Astrocyte (in vitro differentiated cells and primary cell): ENCODE measurements around the gene ANO8. TPM values are rescaled to one million over a fixed set of nuclear protein-coding genes. Genes with fewer than 3 reads are reported as not detected.

Experiments
- DNase-seq: peaks from one replicate; pipeline ENCODE4 v3.0.0-alpha.2; 2010; ENCODE audit warnings: low read depth
- FAIRE-seq: peaks from 2 replicates; lab custom pipeline; 2011; peaks lifted over from hg19 to GRCh38; lab: Jason Lieb, UNC
- H2AFZ ChIP-seq: 2 replicates; pipeline ENCODE4 v1.6.0; 2012; ENCODE audit warnings: low read depth, low read length, inconsistent platforms
- H3K27ac ChIP-seq: 2 replicates; pipeline ENCODE4 v1.5.1; 2011; ENCODE audit warnings: low read depth, low read length, inconsistent platforms
- H3K27me3 ChIP-seq: 2 replicates; pipeline ENCODE4 v1.6.0; 2011; ENCODE audit warnings: low read length, inconsistent platforms; ENCODE audit not compliant: insufficient read depth
- H3K36me3 ChIP-seq: 2 replicates; pipeline ENCODE4 v1.5.1; 2011; ENCODE audit warnings: low read length, inconsistent platforms; ENCODE audit not compliant: insufficient read depth
- H3K4me1 ChIP-seq: 2 replicates; pipeline ENCODE4 v1.5.1; 2011; ENCODE audit warnings: low read length, inconsistent platforms; ENCODE audit not compliant: insufficient read depth
- H3K4me2 ChIP-seq: 2 replicates; pipeline ENCODE4 v1.6.0; 2012; ENCODE audit warnings: low read length, inconsistent platforms
- H3K4me3 ChIP-seq: 2 replicates; pipeline ENCODE4 v1.5.1; 2011; ENCODE audit warnings: low read depth, mild to moderate bottlenecking, low read length, inconsistent platforms; ENCODE audit not compliant: insufficient read depth
- H3K79me2 ChIP-seq: 2 replicates; pipeline ENCODE4 v1.6.0; 2012; ENCODE audit warnings: mild to moderate bottlenecking, low read length, inconsistent platforms; ENCODE audit not compliant: insufficient read depth
- H3K9ac ChIP-seq: 2 replicates; pipeline ENCODE4 v1.6.0; 2012; ENCODE audit warnings: mild to moderate bottlenecking, low read length, inconsistent platforms
- H3K9me3 ChIP-seq: 2 replicates; pipeline ENCODE4 v1.5.1; 2012; ENCODE audit warnings: low read depth, mild to moderate bottlenecking, low read length, inconsistent platforms; ENCODE audit not compliant: insufficient read depth
- H4K20me1 ChIP-seq: 2 replicates; pipeline ENCODE4 v1.6.0; 2012; ENCODE audit warnings: low read length, inconsistent platforms; ENCODE audit not compliant: insufficient read depth
- H3K27ac Mint-ChIP-seq: one replicate; pipeline ENCODE4 v1.8.0; 2021; ENCODE audit warnings: mild to moderate bottlenecking, mixed read lengths; ENCODE audit not compliant: unreplicated experiment
- H3K27me3 Mint-ChIP-seq: one replicate; pipeline ENCODE4 v1.8.0; 2021; ENCODE audit warnings: low read depth, mixed read lengths; ENCODE audit not compliant: unreplicated experiment
- H3K36me3 Mint-ChIP-seq: one replicate; pipeline ENCODE4 v1.8.0; 2021; ENCODE audit warnings: low read depth, mixed read lengths; ENCODE audit not compliant: unreplicated experiment
- H3K4me1 Mint-ChIP-seq: one replicate; pipeline ENCODE4 v1.8.0; 2021; ENCODE audit warnings: low read depth, mixed read lengths; ENCODE audit not compliant: unreplicated experiment
- H3K4me3 Mint-ChIP-seq: one replicate; pipeline ENCODE4 v1.8.0; 2021; ENCODE audit warnings: mild to moderate bottlenecking, moderate library complexity, mixed read lengths; ENCODE audit not compliant: unreplicated experiment
- H3K9me3 Mint-ChIP-seq: one replicate; pipeline ENCODE4 v1.8.0; 2021; ENCODE audit warnings: mild to moderate bottlenecking, mixed read lengths; ENCODE audit not compliant: unreplicated experiment
- CTCF ChIP-seq: IDR thresholded peaks from 2 replicates; pipeline ENCODE4 v1.5.1; 2011; ENCODE audit warnings: low read depth, mild to moderate bottlenecking, inconsistent platforms, low read length, moderate library complexity; ENCODE audit not compliant: insufficient read depth
- EZH2 ChIP-seq: IDR thresholded peaks from 2 replicates; pipeline ENCODE4 v1.6.1; 2012; ENCODE audit warnings: mild to moderate bottlenecking, low read length, inconsistent platforms; ENCODE audit not compliant: insufficient read depth
- total RNA-seq: library from RNA; stranded (reverse); gene quantifications from 2 replicates; pipeline ENCODE4 v1.2.1, GENCODE V29; 2021

Gene ANO8
- total RNA-seq, 1 donor from 2014 or later = 8.1 TPM

GRCh38 chr19:17281391-17282304 lies 53.0 kb downstream of the ANO8 start, which contains the start of gene ANKLE1:
Gene ANKLE1, plus strand, starts transcription at chr19:17281901. Its CDS starts 20 bp downstream, at chr19:17281921.
- Mint-ChIP-seq H3K36me3 (peaks cover 8% of the 10 kb centered on the region), H3K27ac (no peak within 1 kb of the TSS), H3K9me3 (no peaks in the 10 kb centered on the region), H3K4me1 (no peaks in the 10 kb centered on the region), H3K27me3 (peaks cover 3% of the 10 kb centered on the region), H3K4me3 (peak within 1 kb of the TSS; percentile 64)
- FAIRE-seq (no peak), DNase-seq (no peak)
- H3K36me3 ChIP-seq = peaks cover 2% of the 10 kb centered on the region
- H3K4me2 ChIP-seq = peak within 1 kb of the TSS; percentile 82
- H3K79me2 ChIP-seq = no peaks in the 10 kb centered on the region
- H4K20me1 ChIP-seq = no peaks in the 10 kb centered on the region
- H3K27ac ChIP-seq = no peak within 1 kb of the TSS
- H3K27me3 ChIP-seq = no peaks in the 10 kb centered on the region
- no peaks in the 10 kb centered on the region for H3K4me1 ChIP-seq
- TF ChIP-seq EZH2 = peak; percentile 66
- TF ChIP-seq CTCF = no peak
- no peaks in the 10 kb centered on the region for H3K9me3 ChIP-seq
- H2AFZ ChIP-seq = peak within 1 kb of the TSS; percentile 74
- H3K4me3 ChIP-seq = peak within 1 kb of the TSS; percentile 14
- H3K9ac ChIP-seq = peak within 1 kb of the TSS; percentile 23

GRCh38 chr19:17279436-17279835 lies 55.2 kb downstream of the ANO8 start:
- no peak overlapping the region for H3K9ac ChIP-seq
- H3K36me3 Mint-ChIP-seq = peaks cover 17% of the 10 kb centered on the region

More at GRCh38 chr19:17279436-17279835, 55.2 kb downstream of the ANO8 start:
- H3K9me3 Mint-ChIP-seq = no peaks in the 10 kb centered on the region
- no peak overlapping the region for H3K4me2 ChIP-seq
- H3K27ac ChIP-seq = no peak overlapping the region
- FAIRE-seq = no peak
- no peak overlapping the region for H2AFZ ChIP-seq
- peaks cover 8% of the 10 kb centered on the region for H3K36me3 ChIP-seq
- TF ChIP-seq EZH2 (no peak), CTCF (no peak)
- no peak for DNase-seq
- H3K27ac Mint-ChIP-seq = no peak overlapping the region
- H3K4me3 Mint-ChIP-seq = no peak overlapping the region
- peaks cover 3% of the 10 kb centered on the region for H3K27me3 Mint-ChIP-seq
- H4K20me1 ChIP-seq = no peaks in the 10 kb centered on the region
- H3K79me2 ChIP-seq = no peaks in the 10 kb centered on the region
- H3K27me3 ChIP-seq = no peaks in the 10 kb centered on the region
- H3K9me3 ChIP-seq = no peaks in the 10 kb centered on the region
- H3K4me1 ChIP-seq = no peaks in the 10 kb centered on the region
- no peaks in the 10 kb centered on the region for H3K4me1 Mint-ChIP-seq
- H3K4me3 ChIP-seq = no peak overlapping the region
